SK-N-SH treated with all-trans-retinoic acid at 6 μM for 48 hours (cell line): ENCODE data around the gene BEST4.

Experiments used
- ATAC-seq: fragments of 200-7000 bp; cut with Tn5 transposase; 3 replicates; pipeline ENCODE4 v1.9.1; 2020; ENCODE audit warnings: mild to moderate bottlenecking, moderate library complexity
- ARNTL ChIP-seq: fragments of 450-650 bp; formaldehyde crosslinking; IDR thresholded peaks from 2 replicates; pipeline ENCODE4 v1.5.0; 2020; ENCODE audit warnings: low read depth, mild to moderate bottlenecking, moderate library complexity, borderline replicate concordance
- CSDC2 ChIP-seq: fragments of 250-450 bp; sonication (Bioruptor Pico); IDR thresholded peaks from 2 replicates; pipeline ENCODE4 v1.5.0; 2020; ENCODE audit warnings: mild to moderate bottlenecking, moderate library complexity
- ESRRG ChIP-seq: fragments of 250-450 bp; sonication (Bioruptor Pico); IDR thresholded peaks from 2 replicates; pipeline ENCODE4 v1.6.1; 2021; ENCODE audit warnings: mild to moderate bottlenecking
- GLIS3 ChIP-seq: fragments of 250-450 bp; sonication (Bioruptor Pico); IDR thresholded peaks from 2 replicates; pipeline ENCODE4 v1.5.0; 2020; ENCODE audit warnings: mild to moderate bottlenecking, moderate library complexity
- OSR1 ChIP-seq: fragments of 250-450 bp; sonication (Bioruptor Pico); IDR thresholded peaks from 2 replicates; pipeline ENCODE4 v1.8.0; 2022; ENCODE audit warnings: moderate library complexity, mild to moderate bottlenecking, inconsistent platforms
- PPARA ChIP-seq: fragments of 250-450 bp; sonication (Bioruptor Pico); IDR thresholded peaks from 2 replicates; pipeline ENCODE4 v1.5.0; 2020; ENCODE audit warnings: mild to moderate bottlenecking, borderline replicate concordance
- RARB ChIP-seq: fragments of 250-450 bp; sonication (Bioruptor Pico); IDR thresholded peaks from 2 replicates; pipeline ENCODE4 v1.8.0; 2021; ENCODE audit warnings: mild to moderate bottlenecking, moderate library complexity
- SNAI2 ChIP-seq: fragments of 250-450 bp; sonication (Bioruptor Pico); IDR thresholded peaks from 2 replicates; pipeline ENCODE4 v1.5.0; 2020; ENCODE audit warnings: mild to moderate bottlenecking, moderate library complexity
- TCF4 ChIP-seq: fragments of 250-450 bp; sonication (Bioruptor Pico); IDR thresholded peaks from 2 replicates; pipeline ENCODE4 v1.8.0; 2021; ENCODE audit warnings: mild to moderate bottlenecking, moderate library complexity, borderline replicate concordance
- TOX ChIP-seq: fragments of 250-450 bp; sonication (Bioruptor Pico); IDR thresholded peaks from 2 replicates; pipeline ENCODE4 v1.8.0; 2021; ENCODE audit warnings: mild to moderate bottlenecking, moderate library complexity, borderline replicate concordance
- ZC3H10 ChIP-seq: fragments of 250-450 bp; sonication (Bioruptor Pico); IDR thresholded peaks from 2 replicates; pipeline ENCODE4 v1.5.1; 2021; ENCODE audit warnings: mild to moderate bottlenecking, moderate library complexity
- ZFP3 ChIP-seq: fragments of 250-450 bp; sonication (Bioruptor Pico); IDR thresholded peaks from 2 replicates; pipeline ENCODE4 v1.5.0; 2020; ENCODE audit warnings: mild to moderate bottlenecking, moderate library complexity
- ZFP30 ChIP-seq: fragments of 450-650 bp; formaldehyde crosslinking; IDR thresholded peaks from 2 replicates; pipeline ENCODE4 v1.5.0; 2022; ENCODE audit warnings: mild to moderate bottlenecking, moderate library complexity
- ZNF565 ChIP-seq: fragments of 450-650 bp; formaldehyde crosslinking; conservative IDR thresholded peaks from 2 replicates; pipeline ENCODE4 v1.5.0; 2020; ENCODE audit warnings: low read depth, mild to moderate bottlenecking, moderate library complexity
- ZNF70 ChIP-seq: fragments of 450-650 bp; formaldehyde crosslinking; IDR thresholded peaks from 2 replicates; pipeline ENCODE4 v1.5.0; 2020; ENCODE audit warnings: mild to moderate bottlenecking, moderate library complexity
- ZNF8 ChIP-seq: fragments of 450-650 bp; formaldehyde crosslinking; IDR thresholded peaks from 2 replicates; pipeline ENCODE4 v1.5.0; 2020; ENCODE audit warnings: mild to moderate bottlenecking, moderate library complexity
- TF ChIP-seq, protein P1 (sequence below): fragments of 250-450 bp; sonication (Bioruptor Pico); IDR thresholded peaks from 2 replicates; pipeline ENCODE4 v1.5.1; 2020; ENCODE audit warnings: low read depth, mild to moderate bottlenecking, moderate library complexity
- TF ChIP-seq, protein P2 (sequence below): fragments of 250-450 bp; sonication (Bioruptor Pico); IDR thresholded peaks from 2 replicates; pipeline ENCODE4 v1.5.0; 2020; ENCODE audit warnings: mild to moderate bottlenecking, moderate library complexity

The BEST4 gene

DNA sequence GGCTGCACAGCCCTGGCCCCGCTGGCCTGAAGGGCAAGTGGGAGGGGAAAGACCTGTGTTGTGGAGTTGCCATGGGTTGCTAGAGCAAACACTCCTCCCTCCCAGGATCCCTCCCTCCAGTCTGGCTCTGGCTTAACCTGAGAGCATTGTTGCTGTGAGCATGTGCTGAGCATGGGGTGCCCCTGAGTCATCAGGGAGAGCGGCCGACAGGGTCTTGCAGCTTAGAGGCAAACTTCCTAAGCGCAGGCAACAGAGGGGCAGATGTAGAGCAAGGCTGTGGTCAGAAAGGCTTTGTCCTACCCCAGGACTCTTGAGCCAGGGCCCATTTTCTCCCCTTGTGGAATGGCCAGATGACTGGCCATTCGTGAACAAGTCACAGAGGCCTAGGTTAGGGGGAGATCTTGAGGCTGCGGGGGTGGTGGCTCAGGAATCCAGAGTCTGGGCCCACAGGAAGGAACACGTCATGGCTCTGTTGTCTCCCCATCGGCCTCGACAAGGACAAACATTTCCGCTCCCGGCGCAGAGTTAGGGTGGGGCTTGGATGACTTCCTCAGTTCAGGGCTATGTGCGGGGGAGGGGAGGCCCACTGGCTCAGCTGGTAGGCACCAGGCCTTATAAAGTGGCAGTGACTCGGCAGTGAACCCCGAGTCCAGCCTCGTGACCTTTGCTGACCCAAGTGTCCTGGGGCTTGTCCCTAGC lies 19.5 kb upstream of the BEST4 start (continued):
- TF ChIP-seq CSDC2 (CRISPR knock-in tag) (peak; percentile 97), ZNF70 (CRISPR knock-in tag) (no peak), OSR1 (CRISPR knock-in tag) (no peak), RARB (CRISPR knock-in tag) (no peak; the same call in 1 of the 2 replicates), ZNF565 (CRISPR knock-in tag) (0 out of 2 replicates have a peak, but pooled peaks have one; percentile 9), TOX (no peak), ESRRG (CRISPR knock-in tag) (0 out of 2 replicates have a peak, but pooled peaks have one; percentile 10)

DNA sequence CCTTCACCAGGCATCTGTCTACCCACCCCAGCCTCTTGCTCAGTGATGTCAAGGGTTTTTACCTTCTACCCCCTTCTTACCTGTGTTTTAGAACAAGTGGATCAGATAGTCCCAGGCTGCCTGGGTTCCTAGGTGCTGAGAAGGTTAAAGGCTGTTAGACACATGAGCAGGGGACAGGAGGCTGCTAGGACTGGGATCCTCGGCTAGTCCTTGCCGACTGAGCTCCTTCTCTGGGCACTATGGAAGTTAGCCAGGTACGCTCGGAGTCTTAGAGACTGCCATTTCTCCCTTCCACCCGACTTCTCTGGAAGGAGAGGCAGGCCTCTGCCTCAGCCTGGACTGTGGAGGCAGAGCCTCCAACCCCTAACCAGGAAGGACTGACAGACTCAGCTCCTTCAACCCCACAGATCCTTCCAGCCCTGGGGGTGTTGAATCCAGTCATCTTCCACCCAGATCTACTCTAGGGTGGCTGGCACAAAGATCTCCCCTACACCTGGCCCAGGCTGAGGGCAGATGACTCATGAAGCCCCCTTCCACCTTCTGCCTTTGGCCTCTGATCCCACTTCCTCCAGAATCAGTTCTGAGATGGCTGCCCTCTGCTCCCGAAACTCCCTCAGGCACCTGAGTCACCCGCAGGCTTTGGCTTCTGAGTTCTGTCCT lies 18.9 kb upstream of the BEST4 start, which contains the start of gene DYNLT4:
Gene DYNLT4, minus strand, starts transcription at position 648 of the 660 bp plus-strand sequence. CDS start 683 bp downstream, outside the sequence.
- TF ChIP-seq PPARA (CRISPR knock-in tag) (no peak), RARB (CRISPR knock-in tag) (peak; percentile 1; the same call in 1 of the 2 replicates)
- TF ChIP-seq, all 23 proteins: peak for 1
- ATAC-seq, result no peak

DNA sequence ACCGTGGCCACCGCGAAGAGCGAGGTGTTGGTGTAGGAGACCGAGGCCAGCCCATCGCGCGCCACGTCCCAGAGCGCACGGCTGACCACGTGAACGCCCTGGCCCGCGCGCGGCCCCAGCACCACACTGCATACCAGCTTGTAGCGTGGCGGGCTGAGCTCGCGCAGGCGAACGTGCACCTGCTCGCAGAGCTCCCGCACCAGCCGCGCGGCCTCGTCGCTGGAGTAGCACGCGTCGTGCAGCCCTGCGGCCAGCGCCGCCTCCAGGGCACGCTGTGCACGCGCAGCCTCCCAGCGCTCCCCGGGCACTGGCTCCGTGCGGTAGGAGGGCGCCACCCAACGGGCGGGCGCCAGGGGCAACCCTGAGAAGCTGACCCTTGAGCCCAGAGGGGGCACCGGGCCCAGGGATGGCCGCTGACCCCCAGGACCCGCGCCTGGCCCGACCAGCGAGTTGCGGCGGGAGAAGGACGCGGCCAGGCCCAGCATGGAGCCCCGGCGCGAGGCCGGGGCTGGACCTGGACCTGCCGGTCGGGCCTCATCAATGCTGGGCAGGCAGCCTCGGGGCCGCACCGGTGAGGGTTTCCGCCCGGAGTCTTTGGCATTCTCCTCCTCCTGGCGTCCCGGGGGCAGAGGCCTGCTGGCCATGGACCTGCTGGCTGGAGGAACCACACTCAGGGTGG lies 18.2 kb upstream of the BEST4 start:
- no peak for ATAC-seq
- no peak for TF ChIP-seq PPARA (CRISPR knock-in tag)
- no peak for TF ChIP-seq ARNTL (CRISPR knock-in tag)
- TF ChIP-seq, protein P1, sequence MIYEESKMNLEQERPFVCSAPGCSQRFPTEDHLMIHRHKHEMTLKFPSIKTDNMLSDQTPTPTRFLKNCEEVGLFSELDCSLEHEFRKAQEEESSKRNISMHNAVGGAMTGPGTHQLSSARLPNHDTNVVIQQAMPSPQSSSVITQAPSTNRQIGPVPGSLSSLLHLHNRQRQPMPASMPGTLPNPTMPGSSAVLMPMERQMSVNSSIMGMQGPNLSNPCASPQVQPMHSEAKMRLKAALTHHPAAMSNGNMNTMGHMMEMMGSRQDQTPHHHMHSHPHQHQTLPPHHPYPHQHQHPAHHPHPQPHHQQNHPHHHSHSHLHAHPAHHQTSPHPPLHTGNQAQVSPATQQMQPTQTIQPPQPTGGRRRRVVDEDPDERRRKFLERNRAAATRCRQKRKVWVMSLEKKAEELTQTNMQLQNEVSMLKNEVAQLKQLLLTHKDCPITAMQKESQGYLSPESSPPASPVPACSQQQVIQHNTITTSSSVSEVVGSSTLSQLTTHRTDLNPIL (CRISPR knock-in tag), result no peak
- no peak for TF ChIP-seq ESRRG (CRISPR knock-in tag)
- TF ChIP-seq ZC3H10, result no peak
- TF ChIP-seq TCF4 (CRISPR knock-in tag), result no peak
- TF ChIP-seq ZFP30 (CRISPR knock-in tag), result no peak
- no peak for TF ChIP-seq TOX
- no peak for TF ChIP-seq GLIS3 (CRISPR knock-in tag)
- no peak for TF ChIP-seq ZNF565 (CRISPR knock-in tag)
- no peak for TF ChIP-seq ZFP3 (CRISPR knock-in tag)
- TF ChIP-seq, protein P2, sequence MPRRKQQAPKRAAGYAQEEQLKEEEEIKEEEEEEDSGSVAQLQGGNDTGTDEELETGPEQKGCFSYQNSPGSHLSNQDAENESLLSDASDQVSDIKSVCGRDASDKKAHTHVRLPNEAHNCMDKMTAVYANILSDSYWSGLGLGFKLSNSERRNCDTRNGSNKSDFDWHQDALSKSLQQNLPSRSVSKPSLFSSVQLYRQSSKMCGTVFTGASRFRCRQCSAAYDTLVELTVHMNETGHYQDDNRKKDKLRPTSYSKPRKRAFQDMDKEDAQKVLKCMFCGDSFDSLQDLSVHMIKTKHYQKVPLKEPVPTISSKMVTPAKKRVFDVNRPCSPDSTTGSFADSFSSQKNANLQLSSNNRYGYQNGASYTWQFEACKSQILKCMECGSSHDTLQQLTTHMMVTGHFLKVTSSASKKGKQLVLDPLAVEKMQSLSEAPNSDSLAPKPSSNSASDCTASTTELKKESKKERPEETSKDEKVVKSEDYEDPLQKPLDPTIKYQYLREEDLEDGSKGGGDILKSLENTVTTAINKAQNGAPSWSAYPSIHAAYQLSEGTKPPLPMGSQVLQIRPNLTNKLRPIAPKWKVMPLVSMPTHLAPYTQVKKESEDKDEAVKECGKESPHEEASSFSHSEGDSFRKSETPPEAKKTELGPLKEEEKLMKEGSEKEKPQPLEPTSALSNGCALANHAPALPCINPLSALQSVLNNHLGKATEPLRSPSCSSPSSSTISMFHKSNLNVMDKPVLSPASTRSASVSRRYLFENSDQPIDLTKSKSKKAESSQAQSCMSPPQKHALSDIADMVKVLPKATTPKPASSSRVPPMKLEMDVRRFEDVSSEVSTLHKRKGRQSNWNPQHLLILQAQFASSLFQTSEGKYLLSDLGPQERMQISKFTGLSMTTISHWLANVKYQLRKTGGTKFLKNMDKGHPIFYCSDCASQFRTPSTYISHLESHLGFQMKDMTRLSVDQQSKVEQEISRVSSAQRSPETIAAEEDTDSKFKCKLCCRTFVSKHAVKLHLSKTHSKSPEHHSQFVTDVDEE (CRISPR knock-in tag), result no peak
- TF ChIP-seq SNAI2 (CRISPR knock-in tag), result no peak
- TF ChIP-seq ZNF70 (CRISPR knock-in tag), result no peak

DNA sequence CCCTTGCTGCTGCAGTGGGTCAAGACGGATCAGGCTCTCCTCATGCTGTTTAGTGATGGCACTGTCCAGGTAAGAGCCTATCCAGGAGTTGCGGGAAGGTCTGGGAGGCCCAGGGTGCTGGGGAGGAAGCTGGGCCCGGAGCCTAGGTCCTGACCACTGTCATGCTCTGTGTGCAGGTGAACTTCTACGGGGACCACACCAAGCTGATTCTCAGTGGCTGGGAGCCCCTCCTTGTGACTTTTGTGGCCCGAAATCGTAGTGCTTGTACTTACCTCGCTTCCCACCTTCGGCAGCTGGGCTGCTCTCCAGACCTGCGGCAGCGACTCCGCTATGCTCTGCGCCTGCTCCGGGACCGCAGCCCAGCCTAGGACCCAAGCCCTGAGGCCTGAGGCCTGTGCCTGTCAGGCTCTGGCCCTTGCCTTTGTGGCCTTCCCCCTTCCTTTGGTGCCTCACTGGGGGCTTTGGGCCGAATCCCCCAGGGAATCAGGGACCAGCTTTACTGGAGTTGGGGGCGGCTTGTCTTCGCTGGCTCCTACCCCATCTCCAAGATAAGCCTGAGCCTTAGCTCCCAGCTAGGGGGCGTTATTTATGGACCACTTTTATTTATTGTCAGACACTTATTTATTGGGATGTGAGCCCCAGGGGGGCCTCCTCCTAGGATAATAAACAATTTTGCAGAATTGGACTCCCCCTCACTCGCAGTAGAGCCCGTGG lies 17.5 kb upstream of the BEST4 start:
- ATAC-seq, result no peak
- TF ChIP-seq ZNF8 (CRISPR knock-in tag) (no peak), SNAI2 (CRISPR knock-in tag) (no peak), ZFP30 (CRISPR knock-in tag) (no peak)
- TF ChIP-seq, protein P2 (CRISPR knock-in tag), result no peak
- TF ChIP-seq, all 23 proteins: peak for 0
